B cell (primary cell): Measurements from ENCODE around the gene CDC26. TPM values are rescaled to one million over a fixed set of nuclear protein-coding genes. Genes with fewer than 3 reads are reported as not detected.
A peak's percentile ranks its signal among the peaks of the same experiment; 100 is the strongest.

Experiments used
- ATAC-seq: fragments of 200-7000 bp; cut with Tn5 transposase; one replicate; pipeline ENCODE4 v1.10.0; 2021; ENCODE audit warnings: low read depth, mild to moderate bottlenecking, moderate number of reproducible peaks, moderate library complexity
- CTCF ChIA-PET: fragments of 350-600 bp; sonication (Branson Sonifier 250); formaldehyde crosslinking; loops from one replicate; lab custom pipeline; 2021; ENCODE audit warnings: antibody characterized with exemption, inconsistent platforms; lab: Charles Lee
- POLR2A ChIA-PET: fragments of 350-600 bp; sonication (Branson Sonifier 250); formaldehyde crosslinking; loops from one replicate; lab custom pipeline; 2021; ENCODE audit warnings: antibody characterized with exemption; lab: Charles Lee
- DNase-seq: peaks from one replicate; pipeline ENCODE4 v3.0.0; 2013
- H2AFZ ChIP-seq: 2 replicates; pipeline ENCODE4 v1.6.1; 2012; ENCODE audit warnings: mild to moderate bottlenecking, low read depth, low read length; ENCODE audit not compliant: insufficient read depth, poor library complexity, severe bottlenecking
- H3K27ac ChIP-seq, 2 donors: 1 replicate in 1 of 2; 2 replicates in 1 of 2; pipeline ENCODE4 v1.5.1; 2012 to 2013; ENCODE audit warnings: low read length in 2 of 2, mild to moderate bottlenecking in 2 of 2, moderate library complexity in 1 of 2
- H3K27me3 ChIP-seq, 4 experiments: fragments of 200-600 bp in 1 of 4; sonication (generic) in 1 of 4; replicated peaks in 1 of 4; 1 replicate in 2 of 4; 2 replicates in 2 of 4; pipeline versions ENCODE4 v1.6.1 to v1.7.0; 2013 to 2016; ENCODE audit warnings: low read length in 3 of 4, mild to moderate bottlenecking in 2 of 4, mixed read lengths in 1 of 4, moderate library complexity in 1 of 4; ENCODE audit not compliant: insufficient read depth in 4 of 4, control insufficient read depth in 3 of 4; ENCODE audit errors: control extremely low read depth in 1 of 4
- H3K36me3 ChIP-seq, 2 experiments: replicated peaks in 1 of 2; 1 replicate in 1 of 2; 2 replicates in 1 of 2; pipeline versions ENCODE4 v1.6.1 to v1.7.1; 2013; ENCODE audit warnings: low read length in 1 of 2; ENCODE audit not compliant: insufficient read depth in 2 of 2, control insufficient read depth in 1 of 2; ENCODE audit errors: control extremely low read depth in 1 of 2, extremely low read depth in 1 of 2
- H3K4me1 ChIP-seq, 2 donors: fragments of 200-600 bp in 1 of 2; sonication (generic) in 1 of 2; 1 replicate in 1 of 2; 2 replicates in 1 of 2; pipeline versions ENCODE4 v1.5.1 to v1.6.1; 2013 to 2017; ENCODE audit warnings: low read length in 2 of 2; ENCODE audit not compliant: control insufficient read depth in 2 of 2, insufficient read depth in 2 of 2
- H3K4me2 ChIP-seq: replicated peaks from 2 replicates; pipeline ENCODE3; 2012; ENCODE audit warnings: mild to moderate bottlenecking, low read depth, low read length; ENCODE audit not compliant: poor library complexity, severe bottlenecking
- H3K4me3 ChIP-seq, 5 experiments: fragments of 200-600 bp in 1 of 5; sonication (generic) in 1 of 5; 1 replicate in 3 of 5; 2 replicates in 2 of 5; pipeline versions ENCODE4 v1.5.1 to v1.7.0; 2011 to 2016; ENCODE audit warnings: low read length in 4 of 5, mild to moderate bottlenecking in 4 of 5, low read depth in 2 of 5, control low read depth in 1 of 5, moderate library complexity in 1 of 5; ENCODE audit not compliant: insufficient read depth in 1 of 5; ENCODE audit errors: control extremely low read depth in 1 of 5, extremely low read depth in 1 of 5
- H3K79me2 ChIP-seq: fragments of 200-600 bp; sonication (generic); one replicate; pipeline ENCODE4 v1.6.0; 2016; ENCODE audit warnings: low read length; ENCODE audit not compliant: control insufficient read depth, insufficient read depth
- H3K9ac ChIP-seq: fragments of 200-600 bp; sonication (generic); 2 replicates; pipeline ENCODE4 v1.6.1; 2017; ENCODE audit warnings: mild to moderate bottlenecking, low read length, moderate library complexity
- H3K9me3 ChIP-seq, 3 donors: one replicate each; pipeline versions ENCODE4 v1.6.1 to v1.7.1; 2013; ENCODE audit warnings: low read length in 2 of 3; ENCODE audit not compliant: control insufficient read depth in 2 of 3, insufficient read depth in 1 of 3; ENCODE audit errors: control extremely low read depth in 1 of 3
- H4K20me1 ChIP-seq: 2 replicates; pipeline ENCODE4 v1.6.0; 2012; ENCODE audit warnings: mild to moderate bottlenecking, low read length; ENCODE audit not compliant: insufficient read depth, control insufficient read depth, poor library complexity, severe bottlenecking
- H3K27ac Mint-ChIP-seq: one replicate; pipeline ENCODE4 v1.8.0; 2021; ENCODE audit warnings: mixed read lengths
- H3K27me3 Mint-ChIP-seq: one replicate; pipeline ENCODE4 v1.8.0; 2021; ENCODE audit warnings: mixed read lengths
- H3K4me1 Mint-ChIP-seq: one replicate; pipeline ENCODE4 v1.8.0; 2021; ENCODE audit warnings: mixed read lengths
- H3K4me3 Mint-ChIP-seq: one replicate; pipeline ENCODE4 v1.8.0; 2021; ENCODE audit warnings: mixed read lengths
- H3K9me3 Mint-ChIP-seq: one replicate; pipeline ENCODE4 v1.8.0; 2022; ENCODE audit warnings: mixed read lengths; ENCODE audit not compliant: insufficient read depth
- EZH2 ChIP-seq: IDR thresholded peaks from 2 replicates; pipeline ENCODE4 v1.6.1; 2012; ENCODE audit warnings: borderline replicate concordance, low read depth, mild to moderate bottlenecking, moderate library complexity, low read length; ENCODE audit not compliant: insufficient read depth, poor library complexity, severe bottlenecking
- WGBS: methylation state at CpG from one replicate; pipeline ENCODE4 v1.1.5; 2013; ENCODE audit warnings: missing lambda C conversion rate; ENCODE audit not compliant: insufficient coverage; 5-methylcytosine and 5-hydroxymethylcytosine counted together
- intact Hi-C: fragments of 100-400 bp; cut with micrococcal nuclease; formaldehyde crosslinking; loops from one replicate; pipeline ENCODE4 v1.10.0; 2022
- polyA plus RNA-seq: library from polyadenylated mRNA; depleted of rRNA; stranded (reverse); fragments of >200 nt; gene quantifications from 2 replicates; pipeline ENCODE4 v1.2.3, GENCODE V29; 2012
- total RNA-seq, 2 donors: library from RNA; stranded (reverse); fragments of 120-200 nt in 1 of 2; gene quantifications; 1 replicate in 1 of 2; 2 replicates in 1 of 2; pipeline versions ENCODE4 v1.2.3 to v1.2.4, GENCODE V29; 2013 to 2022
- TF ChIP-seq, protein P1 (sequence below): fragments of 200-600 bp; IDR thresholded peaks from one replicate; pipeline ENCODE4 v1.8.0; 2022; ENCODE audit warnings: antibody characterized with exemption, mild to moderate bottlenecking

The CDC26 gene
- total and polyA plus RNA-seq, 2 donors (not counting 1 experiment from before 2014, with no cell fraction given): 14.8 to 32.9 TPM

DNA sequence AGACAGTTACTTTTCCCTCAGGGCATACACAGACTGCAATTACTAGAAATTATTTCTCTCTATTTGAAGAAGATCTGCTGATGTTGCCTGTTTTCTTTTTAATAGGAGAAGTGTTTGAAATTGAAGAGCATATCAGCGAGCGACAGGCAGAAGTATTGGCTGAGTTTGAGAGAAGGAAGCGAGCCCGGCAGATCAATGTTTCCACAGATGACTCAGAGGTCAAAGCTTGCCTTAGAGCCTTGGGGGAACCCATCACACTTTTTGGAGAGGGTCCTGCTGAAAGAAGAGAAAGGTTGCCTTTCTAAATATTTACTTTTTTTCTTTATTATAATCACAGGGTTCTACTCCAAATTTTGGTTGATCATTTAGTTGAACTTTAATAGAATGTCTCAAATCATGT, 3.5 kb upstream of the CDC26 start:
- H3K9me3 Mint-ChIP-seq: no peaks in the 10 kb centered on the region
- Histone ChIP-seq H3K4me2 (no peak overlapping the region), H4K20me1 (peaks cover 5% of the 10 kb centered on the region), H2AFZ (no peak overlapping the region), H3K27me3 (no peaks in the 10 kb centered on the region), H3K4me3 (no peak overlapping the region), H3K9ac (no peak overlapping the region), H3K36me3 (peaks cover 26 to 56% of the 10 kb centered on the region in 2 experiments), H3K9me3 (no peaks in the 10 kb centered on the region), H3K27ac (no peak overlapping the region), H3K4me1 (peaks cover 9 to 16% of the 10 kb centered on the region in 2 donors), H3K79me2 (peaks cover 41% of the 10 kb centered on the region)
- intact Hi-C loops: loop anchor here (5.0 to 10.0 kb wide), 3 partner anchors 596 to 1797 kb away; partner anchors contain the start of genes DNAJC25, ECPAS and ZNF618
- no peak overlapping the region for H3K4me3 Mint-ChIP-seq
- no peaks in the 10 kb centered on the region for H3K27me3 Mint-ChIP-seq
- 87% methylated on average over 4 of the region's 4 CpGs for WGBS
- no peak overlapping the region for H3K27ac Mint-ChIP-seq
- ATAC-seq (no peak), DNase-seq (no peak)
- ChIA-PET POLR2A (no interaction called here), CTCF (no interaction called here)
- peaks cover 16% of the 10 kb centered on the region for H3K4me1 Mint-ChIP-seq
- TF ChIP-seq, protein P1, sequence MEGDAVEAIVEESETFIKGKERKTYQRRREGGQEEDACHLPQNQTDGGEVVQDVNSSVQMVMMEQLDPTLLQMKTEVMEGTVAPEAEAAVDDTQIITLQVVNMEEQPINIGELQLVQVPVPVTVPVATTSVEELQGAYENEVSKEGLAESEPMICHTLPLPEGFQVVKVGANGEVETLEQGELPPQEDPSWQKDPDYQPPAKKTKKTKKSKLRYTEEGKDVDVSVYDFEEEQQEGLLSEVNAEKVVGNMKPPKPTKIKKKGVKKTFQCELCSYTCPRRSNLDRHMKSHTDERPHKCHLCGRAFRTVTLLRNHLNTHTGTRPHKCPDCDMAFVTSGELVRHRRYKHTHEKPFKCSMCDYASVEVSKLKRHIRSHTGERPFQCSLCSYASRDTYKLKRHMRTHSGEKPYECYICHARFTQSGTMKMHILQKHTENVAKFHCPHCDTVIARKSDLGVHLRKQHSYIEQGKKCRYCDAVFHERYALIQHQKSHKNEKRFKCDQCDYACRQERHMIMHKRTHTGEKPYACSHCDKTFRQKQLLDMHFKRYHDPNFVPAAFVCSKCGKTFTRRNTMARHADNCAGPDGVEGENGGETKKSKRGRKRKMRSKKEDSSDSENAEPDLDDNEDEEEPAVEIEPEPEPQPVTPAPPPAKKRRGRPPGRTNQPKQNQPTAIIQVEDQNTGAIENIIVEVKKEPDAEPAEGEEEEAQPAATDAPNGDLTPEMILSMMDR: no peak
- TF ChIP-seq EZH2: no peak

DNA sequence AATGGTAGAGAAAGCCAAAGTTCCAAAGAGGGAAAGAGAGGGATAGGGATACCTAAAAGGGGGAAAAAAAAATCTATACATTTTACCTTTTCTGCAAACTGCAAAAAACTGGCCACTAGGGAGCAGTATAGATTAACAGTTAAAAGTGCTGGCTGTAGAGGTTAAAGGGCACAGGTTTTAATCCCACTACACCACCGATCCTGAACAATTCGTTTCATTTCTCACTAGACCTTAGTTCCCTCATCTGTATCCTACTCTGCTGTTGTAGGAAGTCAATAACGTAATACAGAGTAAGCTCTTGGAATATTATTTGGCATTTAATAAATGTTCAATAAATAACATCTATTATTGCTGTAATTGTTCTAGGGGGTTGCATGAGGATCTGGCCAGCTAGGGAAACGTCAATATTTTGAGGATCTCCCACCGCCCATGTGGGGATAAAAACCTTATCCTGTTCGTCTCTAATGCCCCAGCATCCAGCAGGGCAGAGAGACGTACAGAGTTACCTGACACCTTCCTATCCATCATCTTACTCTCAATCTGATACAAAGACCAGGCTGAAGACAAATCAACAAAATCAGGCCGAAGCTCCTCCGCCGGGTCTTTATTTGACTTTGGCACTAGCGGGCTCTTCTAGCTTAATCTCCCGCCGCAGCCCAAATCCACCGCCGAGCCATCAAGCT, 757 bp downstream of the CDC26 start:
- no peaks in the 10 kb centered on the region for H3K27me3 ChIP-seq
- Mint-ChIP-seq H3K9me3 (no peaks in the 10 kb centered on the region), H3K4me3 (no peak overlapping the region), H3K4me1 (peaks cover 6% of the 10 kb centered on the region), H3K27me3 (no peaks in the 10 kb centered on the region), H3K27ac (no peak overlapping the region)
- peaks cover 9 to 16% of the 10 kb centered on the region in 2 donors for H3K4me1 ChIP-seq
- peak overlapping the region; percentile 87 for H2AFZ ChIP-seq
- intact Hi-C loops: loop anchor here (1.0 to 10.0 kb wide), 10 partner anchors 53 to 1792 kb away; partner anchors contain the start of genes ALAD, C9orf43, DNAJC25 and ECPAS
- peak; percentile 77 for DNase-seq
- ChIA-PET CTCF (interaction anchor here (0.7 to 6.3 kb wide), 33 partner anchors 9 to 393 kb away, joined by 3 to 153 read pairs (median 5); partner anchors contain the start of genes ALAD, C9orf43, FKBP15 and HDHD3), POLR2A (interaction anchor here (1.0 to 2.1 kb wide), 7 partner anchors 53 to 305 kb away, joined by 3 to 9 read pairs (median 4); partner anchors contain the start of genes C9orf43, FKBP15, HDHD3 and POLE3)
- H3K27ac ChIP-seq: peak overlapping the region; percentile 94 to 97
- peaks cover 34% of the 10 kb centered on the region for H3K79me2 ChIP-seq
- peak overlapping the region; percentile 95 for H3K9ac ChIP-seq
- H3K4me2 ChIP-seq: peak overlapping the region; percentile 84
- H3K9me3 ChIP-seq: no peaks in the 10 kb centered on the region
- no peak for TF ChIP-seq EZH2
- TF ChIP-seq, protein P1: peak; percentile 93
- H4K20me1 ChIP-seq: peaks cover 5% of the 10 kb centered on the region
- peaks cover 4 to 54% of the 10 kb centered on the region in 2 experiments for H3K36me3 ChIP-seq
- peak; percentile 1 for ATAC-seq
- H3K4me3 ChIP-seq: peak overlapping the region; percentile 75 to 98 (median 84)
- WGBS: 2% methylated on average over 11 of the region's 15 CpGs
